ENCODE data around the gene TGM2.

GRCh38 chr20:38178065-38178491 is 13.0 kb upstream of the TGM2 start:
- TF ChIP-seq, protein P1, sequence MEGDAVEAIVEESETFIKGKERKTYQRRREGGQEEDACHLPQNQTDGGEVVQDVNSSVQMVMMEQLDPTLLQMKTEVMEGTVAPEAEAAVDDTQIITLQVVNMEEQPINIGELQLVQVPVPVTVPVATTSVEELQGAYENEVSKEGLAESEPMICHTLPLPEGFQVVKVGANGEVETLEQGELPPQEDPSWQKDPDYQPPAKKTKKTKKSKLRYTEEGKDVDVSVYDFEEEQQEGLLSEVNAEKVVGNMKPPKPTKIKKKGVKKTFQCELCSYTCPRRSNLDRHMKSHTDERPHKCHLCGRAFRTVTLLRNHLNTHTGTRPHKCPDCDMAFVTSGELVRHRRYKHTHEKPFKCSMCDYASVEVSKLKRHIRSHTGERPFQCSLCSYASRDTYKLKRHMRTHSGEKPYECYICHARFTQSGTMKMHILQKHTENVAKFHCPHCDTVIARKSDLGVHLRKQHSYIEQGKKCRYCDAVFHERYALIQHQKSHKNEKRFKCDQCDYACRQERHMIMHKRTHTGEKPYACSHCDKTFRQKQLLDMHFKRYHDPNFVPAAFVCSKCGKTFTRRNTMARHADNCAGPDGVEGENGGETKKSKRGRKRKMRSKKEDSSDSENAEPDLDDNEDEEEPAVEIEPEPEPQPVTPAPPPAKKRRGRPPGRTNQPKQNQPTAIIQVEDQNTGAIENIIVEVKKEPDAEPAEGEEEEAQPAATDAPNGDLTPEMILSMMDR (IDR thresholded peaks at IDR 0.05; ENCODE audit: low read depth, low read length): no peak
- TF ChIP-seq EZH2phosphoT487 (IDR thresholded peaks at IDR 0.05; ENCODE audit: low read depth): no peak
